Prostate gland (tissue), 2 donors: ENCODE measurements around the gene SEMA3F.

ENCODE experiments used
- POLR2A ChIP-seq: fragments of 450-650 bp; IDR thresholded peaks from one replicate; pipeline ENCODE4 v1.6.1; 2016; ENCODE audit warnings: antibody characterized with exemption, mild to moderate bottlenecking
- POLR2AphosphoS5 ChIP-seq: sonication (generic); formaldehyde crosslinking; IDR thresholded peaks from one replicate; pipeline ENCODE4 v1.6.1; 2017; ENCODE audit warnings: antibody characterized with exemption
- TF ChIP-seq, protein P1 (sequence below), 4 experiments: fragments of 200-600 bp in 2 of 4; fragments of 450-650 bp in 2 of 4; sonication (generic) in 2 of 4; IDR thresholded peaks; 1 replicate in 3 of 4; 2 replicates in 1 of 4; pipeline ENCODE4 v1.5.1; 2016 to 2019; ENCODE audit warnings: antibody characterized with exemption in 4 of 4, mild to moderate bottlenecking in 2 of 4, moderate library complexity in 2 of 4

DNA sequence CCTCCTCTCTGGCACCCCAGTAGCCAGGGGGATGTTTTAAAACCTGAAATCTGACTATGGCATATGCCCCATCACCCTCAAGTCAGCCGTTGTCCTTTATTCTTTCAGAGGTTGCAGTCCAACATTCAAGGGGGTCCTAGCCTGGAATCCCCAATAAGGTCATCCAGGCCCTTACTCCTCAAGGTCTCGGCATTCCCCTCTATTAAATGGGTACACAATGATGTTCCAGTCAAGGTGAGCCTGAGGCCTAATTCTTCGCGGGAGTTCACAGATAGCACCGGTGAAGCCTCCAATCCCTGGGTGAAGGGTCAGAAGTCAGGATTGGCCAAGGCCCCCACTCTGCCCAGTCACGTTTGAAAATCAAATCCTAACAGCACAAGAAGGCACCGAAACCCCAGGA, 8.1 kb upstream of the SEMA3F start:
- TF ChIP-seq, protein P1, sequence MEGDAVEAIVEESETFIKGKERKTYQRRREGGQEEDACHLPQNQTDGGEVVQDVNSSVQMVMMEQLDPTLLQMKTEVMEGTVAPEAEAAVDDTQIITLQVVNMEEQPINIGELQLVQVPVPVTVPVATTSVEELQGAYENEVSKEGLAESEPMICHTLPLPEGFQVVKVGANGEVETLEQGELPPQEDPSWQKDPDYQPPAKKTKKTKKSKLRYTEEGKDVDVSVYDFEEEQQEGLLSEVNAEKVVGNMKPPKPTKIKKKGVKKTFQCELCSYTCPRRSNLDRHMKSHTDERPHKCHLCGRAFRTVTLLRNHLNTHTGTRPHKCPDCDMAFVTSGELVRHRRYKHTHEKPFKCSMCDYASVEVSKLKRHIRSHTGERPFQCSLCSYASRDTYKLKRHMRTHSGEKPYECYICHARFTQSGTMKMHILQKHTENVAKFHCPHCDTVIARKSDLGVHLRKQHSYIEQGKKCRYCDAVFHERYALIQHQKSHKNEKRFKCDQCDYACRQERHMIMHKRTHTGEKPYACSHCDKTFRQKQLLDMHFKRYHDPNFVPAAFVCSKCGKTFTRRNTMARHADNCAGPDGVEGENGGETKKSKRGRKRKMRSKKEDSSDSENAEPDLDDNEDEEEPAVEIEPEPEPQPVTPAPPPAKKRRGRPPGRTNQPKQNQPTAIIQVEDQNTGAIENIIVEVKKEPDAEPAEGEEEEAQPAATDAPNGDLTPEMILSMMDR (IDR thresholded peaks at IDR 0.05), result no peak
- TF ChIP-seq POLR2A (no peak), POLR2AphosphoS5 (no peak)
